IMR-90 (cell line): ENCODE data around the gene TRIM5. TPM values are rescaled to one million over a fixed set of nuclear protein-coding genes. Genes with fewer than 3 reads are reported as not detected.

Source experiments
- ATAC-seq: fragments of 200-7000 bp; cut with Tn5 transposase; 2 replicates; pipeline ENCODE4 v1.9.1; 2020; ENCODE audit warnings: low read depth, mild to moderate bottlenecking, moderate library complexity
- BruUV-seq: library from RNA; stranded (reverse); fragments of 400-500 nt; replicated peaks from 2 replicates; lab custom pipeline; 2021; lab: Mats Ljungman, UMichigan
- CTCF ChIA-PET: fragments of 300-600 bp; formaldehyde crosslinking; extraction: SDS; loops from one replicate; lab custom pipeline; 2021; ENCODE audit warnings: antibody characterized with exemption; lab: Yijun Ruan, JAX
- POLR2A ChIA-PET: fragments of 300-600 bp; sonication (Branson Sonifier 250); formaldehyde crosslinking; loops from one replicate; lab custom pipeline; 2022; ENCODE audit warnings: antibody characterized with exemption; ENCODE audit not compliant: unreplicated experiment; lab: Charles Lee
- DNase-seq: peaks from one replicate; pipeline ENCODE4 v3.0.0; 2013
- H2AFZ ChIP-seq: replicated peaks from 2 replicates; pipeline ENCODE3; 2013; ENCODE audit warnings: low read length, mild to moderate bottlenecking; ENCODE audit not compliant: poor library complexity
- H2AK5ac ChIP-seq: 2 replicates; pipeline ENCODE4 v1.6.1; 2013; ENCODE audit warnings: low read depth, low read length, inconsistent platforms
- H2AK9ac ChIP-seq: replicated peaks from 2 replicates; pipeline ENCODE3; 2013; ENCODE audit warnings: mild to moderate bottlenecking, low read depth, low read length, moderate library complexity; ENCODE audit not compliant: poor library complexity
- H2BK120ac ChIP-seq: 2 replicates; pipeline ENCODE4 v1.6.1; 2013; ENCODE audit warnings: low read depth, low read length, inconsistent platforms
- H2BK15ac ChIP-seq: 3 replicates; pipeline ENCODE4 v1.6.1; 2013; ENCODE audit warnings: low read depth, low read length, inconsistent platforms
- H2BK20ac ChIP-seq: 2 replicates; pipeline ENCODE4 v1.6.1; 2013; ENCODE audit warnings: low read depth, mild to moderate bottlenecking, inconsistent platforms, low read length, moderate library complexity
- H2BK5ac ChIP-seq: 2 replicates; pipeline ENCODE4 v1.6.1; 2013; ENCODE audit warnings: mild to moderate bottlenecking, low read depth, low read length, inconsistent platforms; ENCODE audit not compliant: poor library complexity, severe bottlenecking
- H3K14ac ChIP-seq: replicated peaks from 2 replicates; pipeline ENCODE4 v1.6.1; 2013; ENCODE audit warnings: low read depth, low read length, inconsistent platforms
- H3K18ac ChIP-seq: 2 replicates; pipeline ENCODE4 v1.6.1; 2013; ENCODE audit warnings: low read depth, low read length, control low read depth
- H3K23ac ChIP-seq: 2 replicates; pipeline ENCODE4 v1.6.1; 2013; ENCODE audit warnings: low read depth, low read length, inconsistent platforms
- H3K27ac ChIP-seq: 2 replicates; pipeline ENCODE4 v1.5.1; 2013; ENCODE audit warnings: mild to moderate bottlenecking, control low read depth, low read length; ENCODE audit not compliant: insufficient read depth
- H3K27me3 ChIP-seq: 2 replicates; pipeline ENCODE4 v1.6.1; 2013; ENCODE audit warnings: low read length; ENCODE audit not compliant: control insufficient read depth, insufficient read depth
- H3K36me3 ChIP-seq: 2 replicates; pipeline ENCODE4 v1.6.1; 2013; ENCODE audit warnings: low read length, mixed read lengths; ENCODE audit not compliant: control insufficient read depth, insufficient read depth
- H3K4ac ChIP-seq: 2 replicates; pipeline ENCODE4 v1.6.1; 2013; ENCODE audit warnings: low read depth, low read length, inconsistent platforms
- H3K4me1 ChIP-seq: 2 replicates; pipeline ENCODE4 v1.6.1; 2013; ENCODE audit warnings: low read length, mixed read lengths; ENCODE audit not compliant: control insufficient read depth, insufficient read depth
- H3K4me2 ChIP-seq: 2 replicates; pipeline ENCODE4 v1.6.1; 2013; ENCODE audit warnings: low read depth, mild to moderate bottlenecking, control low read depth, low read length, moderate library complexity
- H3K4me3 ChIP-seq: 2 replicates; pipeline ENCODE4 v1.5.1; 2013; ENCODE audit warnings: low read depth, mild to moderate bottlenecking, control low read depth, low read length, moderate library complexity; ENCODE audit not compliant: insufficient read depth
- H3K56ac ChIP-seq: 2 replicates; pipeline ENCODE4 v1.6.1; 2013; ENCODE audit warnings: low read length, inconsistent platforms; ENCODE audit not compliant: insufficient read depth; ENCODE audit errors: extremely low read depth
- H3K79me1 ChIP-seq, 2 experiments: 2 replicates each; pipeline ENCODE4 v1.6.1; 2013; ENCODE audit warnings: low read length in 2 of 2, inconsistent platforms in 1 of 2, low read depth in 1 of 2
- H3K9ac ChIP-seq: 2 replicates; pipeline ENCODE4 v1.6.1; 2013; ENCODE audit warnings: low read depth, low read length, control low read depth
- H3K9me1 ChIP-seq: 2 replicates; pipeline ENCODE4 v1.6.1; 2013; ENCODE audit warnings: low read length, inconsistent platforms; ENCODE audit not compliant: insufficient read depth
- H3K9me3 ChIP-seq: 2 replicates; pipeline ENCODE4 v1.6.1; 2013; ENCODE audit warnings: low read length; ENCODE audit not compliant: control insufficient read depth, insufficient read depth
- H4K20me1 ChIP-seq: 2 replicates; pipeline ENCODE4 v1.6.1; 2013; ENCODE audit warnings: low read length, inconsistent platforms; ENCODE audit not compliant: insufficient read depth
- H4K5ac ChIP-seq: 2 replicates; pipeline ENCODE4 v1.6.1; 2013; ENCODE audit warnings: mild to moderate bottlenecking, low read depth, low read length, control low read depth
- H4K8ac ChIP-seq, 2 experiments: 2 replicates each; pipeline ENCODE4 v1.6.1; 2013; ENCODE audit warnings: low read depth in 2 of 2, low read length in 2 of 2, control low read depth in 1 of 2, inconsistent platforms in 1 of 2
- H4K91ac ChIP-seq: 2 replicates; pipeline ENCODE4 v1.6.1; 2013; ENCODE audit warnings: low read depth, low read length, inconsistent platforms; ENCODE audit not compliant: insufficient read depth
- BHLHE40 ChIP-seq: fragments of 150-350 bp; IDR thresholded peaks from 2 replicates; pipeline ENCODE4 v1.6.1; 2016; ENCODE audit warnings: mild to moderate bottlenecking, low read depth, low read length
- CEBPB ChIP-seq: IDR thresholded peaks from 2 replicates; pipeline ENCODE4 v1.6.1; 2012; ENCODE audit warnings: low read depth, low read length, improper control_type of control experiment
- CTCF ChIP-seq: conservative IDR thresholded peaks from 2 replicates; pipeline ENCODE4 v1.5.1; 2012; ENCODE audit warnings: mild to moderate bottlenecking, low read depth, low read length, improper control_type of control experiment
- FOS ChIP-seq: fragments of 150-350 bp; IDR thresholded peaks from 2 replicates; pipeline ENCODE4 v1.6.1; 2016; ENCODE audit warnings: low read depth, low read length
- MAFK ChIP-seq: IDR thresholded peaks from 2 replicates; pipeline ENCODE4 v1.6.1; 2012; ENCODE audit warnings: low read depth, low read length, improper control_type of control experiment
- MXI1 ChIP-seq: IDR thresholded peaks from 2 replicates; pipeline ENCODE4 v1.6.1; 2012; ENCODE audit warnings: low read depth, mild to moderate bottlenecking, low read length, moderate library complexity, borderline replicate concordance
- NFE2L2 ChIP-seq: fragments of 150-350 bp; IDR thresholded peaks from 2 replicates; pipeline ENCODE4 v1.6.1; 2016; ENCODE audit warnings: low read depth, mild to moderate bottlenecking, low read length
- POLR2A ChIP-seq: IDR thresholded peaks from 2 replicates; pipeline ENCODE4 v1.6.1; 2012; ENCODE audit warnings: mild to moderate bottlenecking, low read depth, low read length
- RCOR1 ChIP-seq: IDR thresholded peaks from 2 replicates; pipeline ENCODE4 v1.6.1; 2012; ENCODE audit warnings: mild to moderate bottlenecking, low read length, improper control_type of control experiment; ENCODE audit not compliant: insufficient replicate concordance
- RFX5 ChIP-seq: IDR thresholded peaks from 2 replicates; pipeline ENCODE4 v1.8.0; 2012; ENCODE audit warnings: low read depth, mild to moderate bottlenecking, low read length, moderate library complexity
- SMC3 ChIP-seq: fragments of 150-350 bp; IDR thresholded peaks from 2 replicates; pipeline ENCODE4 v1.6.1; 2016; ENCODE audit warnings: low read depth, mild to moderate bottlenecking, antibody characterized with exemption, low read length, moderate library complexity
- USF2 ChIP-seq: fragments of 150-350 bp; IDR thresholded peaks from 2 replicates; pipeline ENCODE4 v1.6.1; 2017; ENCODE audit warnings: mild to moderate bottlenecking, antibody characterized with exemption, low read length, low read depth
- WGBS, 2 experiments: methylation state at CpG; one replicate each; pipeline versions ENCODE4 v1.1.5 to v1.1.7; 2013; ENCODE audit warnings: missing lambda C conversion rate in 2 of 2; ENCODE audit not compliant: insufficient read length in 1 of 2; ENCODE audit errors: extremely low coverage in 2 of 2; 5-methylcytosine and 5-hydroxymethylcytosine counted together
- dilution Hi-C: fragments of 300-500 bp; cut with HindIII; formaldehyde crosslinking; loops from one replicate; pipeline ENCODE4 v1.14.3; 2018; ENCODE audit warnings: low sequenced_read_pairs; ENCODE audit not compliant: unreplicated experiment
- in situ Hi-C: fragments of 300-500 bp; cut with MboI; formaldehyde crosslinking; loops from 3 replicates; pipeline ENCODE4 v1.14.3; 2019; ENCODE audit warnings: low sequenced_read_pairs, inconsistent platforms, mixed read lengths
- intact Hi-C: fragments of 100-400 bp; cut with micrococcal nuclease; formaldehyde crosslinking; loops from 2 replicates; pipeline ENCODE4 v1.10.0; 2022
- polyA plus RNA-seq, 3 experiments: library from polyadenylated mRNA; depleted of rRNA; stranded (reverse); fragments of >200 nt; gene quantifications; 2 replicates each; pipeline ENCODE4 v1.2.3, GENCODE V29; 2012; ENCODE audit warnings: low replicate concordance in 1 of 3
- total RNA-seq: library from RNA; depleted of rRNA; stranded (reverse); fragments of >200 nt; gene quantifications from 2 replicates; pipeline ENCODE4 v1.2.3, GENCODE V29; 2012

TRIM5 gene
- total and polyA plus RNA-seq, 2 of the 4 experiments (the other 2 are of a cell fraction), result 32.6 to 49.1 TPM

DNA sequence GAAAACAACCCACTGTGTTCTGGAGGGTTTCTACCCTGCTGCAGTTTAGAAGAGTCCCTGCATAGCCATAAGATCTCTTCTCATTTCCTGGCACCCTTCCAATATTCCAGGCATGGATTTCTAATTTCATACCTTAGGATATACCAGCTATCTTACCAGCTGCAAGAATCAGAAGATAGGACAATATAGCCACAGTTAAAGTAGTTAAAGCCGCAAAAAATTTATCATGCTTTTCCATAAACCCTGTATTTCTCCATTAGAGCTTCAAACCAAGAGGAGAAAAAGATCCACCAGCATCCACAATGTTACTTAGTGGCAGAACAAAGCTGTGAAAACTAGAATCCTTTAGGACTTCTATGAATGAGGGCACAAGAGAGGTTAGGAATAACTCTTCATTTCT, 42.8 kb upstream of the TRIM5 start:
- H3K56ac ChIP-seq, result no peak overlapping the region
- H3K27me3 ChIP-seq, result no peaks in the 10 kb centered on the region; the same call in none of the 2 replicates
- no peak overlapping the region for H3K4ac ChIP-seq
- no peak overlapping the region for H4K5ac ChIP-seq
- H2AFZ ChIP-seq, result no peak overlapping the region
- H3K9ac ChIP-seq, result no peak overlapping the region
- no peak overlapping the region for H3K18ac ChIP-seq
- DNase-seq (no peak), ATAC-seq (no peak)
- BruUV-seq, result no TSS peak
- H3K9me1 ChIP-seq, result no peaks in the 10 kb centered on the region
- no peak overlapping the region for H2BK5ac ChIP-seq
- no peak overlapping the region for H2AK9ac ChIP-seq
- TF ChIP-seq NFE2L2 (no peak), USF2 (no peak), BHLHE40 (no peak), MAFK (no peak), RFX5 (no peak), FOS (no peak), POLR2A (no peak), MXI1 (no peak), SMC3 (no peak), RCOR1 (no peak), CTCF (no peak), CEBPB (no peak)
- no peaks in the 10 kb centered on the region for H3K9me3 ChIP-seq
- H3K4me2 ChIP-seq, result no peak overlapping the region
- H2BK20ac ChIP-seq, result no peak overlapping the region
- no peak overlapping the region for H3K23ac ChIP-seq
- no peaks in the 10 kb centered on the region for H4K20me1 ChIP-seq
- POLR2A ChIA-PET, result no interaction called here
- H3K4me1 ChIP-seq, result no peaks in the 10 kb centered on the region
- H4K91ac ChIP-seq, result no peak overlapping the region
- intact Hi-C loops (no loop called here), in situ Hi-C loops (no loop called here), dilution Hi-C loops (no loop called here)
- no peak overlapping the region for H2AK5ac ChIP-seq
- no peak overlapping the region for H2BK15ac ChIP-seq
- H3K27ac ChIP-seq, result no peak overlapping the region
- no peak overlapping the region for H4K8ac ChIP-seq
- H3K4me3 ChIP-seq, result no peak overlapping the region
- H3K79me1 ChIP-seq, result no peaks in the 10 kb centered on the region
- no peak overlapping the region for H3K14ac ChIP-seq
- WGBS, 2 experiments, result no CpG with 5 or more reads among the region's 1 CpG
- no peak overlapping the region for H2BK120ac ChIP-seq
- no peaks in the 10 kb centered on the region for H3K36me3 ChIP-seq
- CTCF ChIA-PET, result interaction anchor here (0.6 to 1.0 kb wide), 2 partner anchors 62 to 155 kb away, joined by 3 read pairs; no protein-coding TSS in a partner anchor
